Measurements from ENCODE around the gene KLHL22.

Gene KLHL22

DNA sequence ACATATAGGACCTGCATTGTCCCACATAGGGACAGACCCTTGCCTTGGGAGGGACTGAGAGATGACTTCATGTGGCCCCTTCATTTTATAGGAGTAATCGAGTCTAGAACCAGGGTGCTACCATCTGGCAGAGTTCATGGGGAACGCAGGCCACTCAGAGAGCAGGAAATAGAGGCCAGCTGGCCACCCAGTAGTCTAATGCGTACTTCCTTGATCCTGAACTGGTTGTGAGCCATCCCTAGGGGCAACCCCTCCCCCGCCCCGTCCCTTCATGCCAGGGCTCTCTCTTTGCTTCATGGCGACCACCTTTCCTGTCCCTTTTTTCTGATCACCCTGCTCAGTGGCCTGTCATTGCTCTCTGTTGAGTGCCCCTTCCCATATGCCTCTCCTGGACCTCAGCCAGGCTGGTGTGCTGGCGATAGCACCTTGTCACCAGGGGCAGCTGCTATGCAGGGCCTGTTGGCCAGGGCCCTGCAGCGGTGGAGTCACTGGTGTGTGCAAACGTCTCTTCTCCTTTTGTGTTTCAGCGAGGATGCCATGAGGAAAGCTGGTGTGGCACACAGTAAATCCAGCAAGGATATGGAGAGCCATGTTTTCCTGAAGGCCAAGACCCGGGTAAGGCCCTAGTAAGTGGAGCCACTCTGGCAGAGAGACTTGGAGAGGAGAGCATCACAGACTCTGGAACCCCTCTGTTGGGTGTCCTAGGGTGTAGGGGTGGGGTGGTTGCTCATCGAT, 41.2 kb upstream of the KLHL22 start:
- DNase-seq (ENCODE audit: low read depth) = no peak
- TF ChIP-seq, protein P1, sequence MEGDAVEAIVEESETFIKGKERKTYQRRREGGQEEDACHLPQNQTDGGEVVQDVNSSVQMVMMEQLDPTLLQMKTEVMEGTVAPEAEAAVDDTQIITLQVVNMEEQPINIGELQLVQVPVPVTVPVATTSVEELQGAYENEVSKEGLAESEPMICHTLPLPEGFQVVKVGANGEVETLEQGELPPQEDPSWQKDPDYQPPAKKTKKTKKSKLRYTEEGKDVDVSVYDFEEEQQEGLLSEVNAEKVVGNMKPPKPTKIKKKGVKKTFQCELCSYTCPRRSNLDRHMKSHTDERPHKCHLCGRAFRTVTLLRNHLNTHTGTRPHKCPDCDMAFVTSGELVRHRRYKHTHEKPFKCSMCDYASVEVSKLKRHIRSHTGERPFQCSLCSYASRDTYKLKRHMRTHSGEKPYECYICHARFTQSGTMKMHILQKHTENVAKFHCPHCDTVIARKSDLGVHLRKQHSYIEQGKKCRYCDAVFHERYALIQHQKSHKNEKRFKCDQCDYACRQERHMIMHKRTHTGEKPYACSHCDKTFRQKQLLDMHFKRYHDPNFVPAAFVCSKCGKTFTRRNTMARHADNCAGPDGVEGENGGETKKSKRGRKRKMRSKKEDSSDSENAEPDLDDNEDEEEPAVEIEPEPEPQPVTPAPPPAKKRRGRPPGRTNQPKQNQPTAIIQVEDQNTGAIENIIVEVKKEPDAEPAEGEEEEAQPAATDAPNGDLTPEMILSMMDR (IDR thresholded peaks at IDR 0.05; ENCODE audit: insufficient read depth, low read depth, low read length, missing control alignments) = no peak
- no peak overlapping the region for H3K4me3 ChIP-seq (ENCODE audit: low read length)

DNA sequence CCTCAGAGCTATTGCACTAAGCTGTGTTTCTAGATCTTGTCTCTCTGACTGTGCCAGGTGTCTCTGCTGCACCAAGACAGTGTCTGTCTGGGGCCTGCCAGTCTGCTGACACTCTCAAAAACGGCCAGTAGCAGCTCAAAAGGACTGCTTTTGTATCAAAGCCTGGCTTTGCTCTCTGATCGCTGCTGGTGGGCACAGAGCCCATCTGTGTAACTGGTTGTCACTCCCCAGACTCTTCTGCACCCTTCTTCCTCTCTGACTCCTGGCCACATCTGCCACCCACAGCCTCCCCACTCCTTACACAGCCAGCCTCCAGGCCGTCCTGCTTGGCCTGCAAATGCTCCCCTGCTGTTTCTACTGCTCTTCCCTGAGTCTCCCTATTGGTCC, 38.3 kb upstream of the KLHL22 start:
- H3K4me3 ChIP-seq (ENCODE audit: low read length) = no peak overlapping the region
- no peak for DNase-seq (ENCODE audit: low read depth)
- TF ChIP-seq, protein P1 (IDR thresholded peaks at IDR 0.05; ENCODE audit: insufficient read depth, low read depth, low read length, missing control alignments) = no peak

DNA sequence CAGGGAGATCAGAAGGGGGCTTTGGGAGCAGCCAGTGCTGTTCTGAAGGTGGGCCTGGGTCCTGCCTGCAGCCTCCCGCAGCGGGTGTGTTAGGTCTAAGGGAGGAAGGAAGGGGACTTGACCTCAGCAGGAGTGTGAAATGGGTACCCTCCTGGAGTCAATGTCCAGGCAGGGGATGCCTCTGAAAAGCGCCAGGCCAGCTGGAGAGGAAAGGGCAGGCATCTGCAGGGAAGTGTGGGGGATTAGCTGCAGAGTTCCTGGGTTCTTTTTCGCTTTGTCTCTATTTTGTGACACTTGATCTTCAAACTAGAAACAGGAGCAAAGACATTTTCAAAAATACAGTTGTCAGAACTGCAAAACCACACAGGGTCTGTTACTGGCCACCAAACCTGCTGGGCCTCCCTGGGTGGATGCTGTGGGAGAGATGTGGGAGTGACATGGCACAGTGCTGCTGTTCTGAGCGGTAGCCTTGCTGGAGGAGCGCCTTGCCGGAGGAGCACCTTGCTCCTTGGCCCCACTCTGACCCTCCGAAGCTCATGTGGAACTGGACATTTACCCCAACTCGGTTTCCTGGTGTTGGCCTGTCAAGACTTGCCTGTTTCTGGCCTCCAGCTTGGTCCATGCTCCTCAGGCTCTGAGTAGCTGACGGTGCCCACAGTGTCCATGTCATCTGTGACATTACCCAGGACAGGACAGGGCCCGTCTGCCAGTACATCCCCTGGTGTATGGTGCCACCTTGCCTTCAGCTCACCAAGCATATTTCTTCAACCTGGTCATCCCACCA, 37.7 kb upstream of the KLHL22 start:
- TF ChIP-seq, protein P1 (IDR thresholded peaks at IDR 0.05; ENCODE audit: insufficient read depth, low read depth, low read length, missing control alignments) = no peak
- no peak overlapping the region for H3K4me3 ChIP-seq (ENCODE audit: low read length)
- DNase-seq (ENCODE audit: low read depth) = peak; percentile 31

DNA sequence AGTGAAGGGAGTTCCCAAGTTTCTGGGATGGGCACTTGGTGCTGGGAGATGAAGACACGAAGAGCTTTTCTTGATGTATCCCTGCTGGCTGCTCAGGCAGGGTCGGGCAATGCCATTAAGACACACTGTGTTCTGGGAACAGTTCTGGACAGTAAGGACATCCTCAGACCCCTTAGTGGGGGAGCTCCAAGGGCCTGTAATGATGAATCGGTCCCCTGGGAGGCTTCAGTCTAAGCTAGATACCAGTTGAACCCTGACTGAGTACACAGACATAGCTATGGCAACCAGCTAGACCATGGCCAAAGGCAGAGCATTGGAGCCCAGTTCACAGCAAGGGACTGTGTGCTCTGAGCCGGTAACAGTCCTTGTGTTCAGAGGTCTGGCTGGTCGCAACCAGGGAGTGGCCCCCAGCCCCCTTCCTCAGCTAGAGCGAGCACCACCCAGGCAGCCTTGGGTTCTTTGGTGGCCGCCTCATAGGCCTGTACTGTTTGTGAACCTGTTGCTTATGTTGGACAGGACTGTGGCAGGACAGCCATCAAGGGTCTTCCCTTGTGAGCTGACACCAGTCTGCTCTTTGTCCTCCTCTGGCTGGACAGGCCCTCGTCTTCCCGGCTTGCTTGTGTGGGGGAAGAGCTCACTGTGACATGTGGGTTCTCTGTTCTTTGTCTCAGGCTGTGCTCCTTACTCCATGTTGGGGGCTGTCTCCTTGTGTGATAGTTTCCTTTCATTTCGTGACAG, 36.8 kb upstream of the KLHL22 start:
- no peak for DNase-seq (ENCODE audit: low read depth)
- TF ChIP-seq, protein P1 (IDR thresholded peaks at IDR 0.05; ENCODE audit: insufficient read depth, low read depth, low read length, missing control alignments) = no peak
- no peak overlapping the region for H3K4me3 ChIP-seq (ENCODE audit: low read length)

DNA sequence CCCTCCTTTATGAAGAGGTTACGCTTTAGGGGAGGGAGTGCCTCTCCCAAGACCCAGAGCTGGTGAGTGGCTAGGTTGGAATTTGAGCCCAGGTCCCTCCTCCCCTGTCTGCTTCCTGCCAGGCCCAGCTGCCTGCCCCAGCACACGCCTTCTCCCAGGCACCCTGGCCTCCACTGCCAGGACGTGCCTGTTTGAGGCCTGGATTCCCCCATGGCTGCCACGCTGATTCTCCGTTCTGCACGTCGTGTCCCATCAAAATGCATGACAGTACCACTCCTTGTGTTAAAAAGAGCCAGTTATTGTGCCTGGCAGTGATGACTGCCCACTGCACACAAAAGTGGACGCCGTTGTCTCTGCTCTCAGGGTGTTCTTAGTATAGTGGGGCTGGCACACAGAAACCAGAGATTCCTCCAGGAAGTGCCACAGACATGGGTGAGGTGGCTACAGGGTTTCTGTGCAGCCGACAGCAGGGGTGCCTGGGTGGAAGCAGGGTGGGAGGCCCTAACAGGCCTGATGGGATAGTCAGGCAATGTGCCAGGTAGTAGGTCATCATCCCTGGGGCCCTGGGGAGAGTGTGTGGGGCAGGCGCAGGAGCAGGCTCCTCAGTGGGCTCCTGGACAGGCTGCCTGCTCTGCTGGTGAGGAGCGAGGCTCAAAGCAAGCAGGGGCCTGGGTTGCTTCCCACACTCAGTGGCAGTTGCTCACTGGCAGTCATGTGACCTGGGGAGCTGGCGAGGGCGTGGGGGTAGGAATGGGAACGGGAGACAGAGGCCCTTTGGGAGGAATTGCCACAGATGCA, 36.0 kb upstream of the KLHL22 start:
- DNase-seq (ENCODE audit: low read depth) = peak; percentile 98
- H3K4me3 ChIP-seq (ENCODE audit: low read length) = no peak overlapping the region
- TF ChIP-seq, protein P1 (IDR thresholded peaks at IDR 0.05; ENCODE audit: insufficient read depth, low read depth, low read length, missing control alignments) = no peak

DNA sequence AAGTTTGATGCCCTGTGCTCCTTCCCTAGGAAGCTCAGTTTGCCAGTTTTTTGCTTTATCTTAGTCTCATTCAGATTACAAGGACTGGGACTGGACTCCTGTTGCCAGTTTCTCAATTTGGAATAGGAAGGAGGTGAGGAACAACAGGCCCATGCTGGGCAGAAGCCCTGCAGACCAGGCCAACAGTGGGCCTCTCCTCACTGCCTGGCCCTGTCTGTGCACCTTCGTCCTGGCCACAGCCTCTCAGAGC, 35.5 kb upstream of the KLHL22 start:
- no peak overlapping the region for H3K4me3 ChIP-seq (ENCODE audit: low read length)
- DNase-seq (ENCODE audit: low read depth) = no peak
- TF ChIP-seq, protein P1 (IDR thresholded peaks at IDR 0.05; ENCODE audit: insufficient read depth, low read depth, low read length, missing control alignments) = no peak
